PC-3 (cell line): ENCODE data around the gene RAF1. TPM values are rescaled to one million over a fixed set of nuclear protein-coding genes. Genes with fewer than 3 reads are reported as not detected.

Experiments used
- ATAC-seq: fragments of 200-7000 bp; cut with Tn5 transposase; 2 replicates; pipeline ENCODE4 v1.9.1; 2020; ENCODE audit warnings: mild to moderate bottlenecking, moderate library complexity
- BruUV-seq: library from RNA; stranded (reverse); fragments of 400-500 nt; replicated peaks from 2 replicates; lab custom pipeline; 2021; lab: Mats Ljungman, UMichigan
- CTCF ChIA-PET: fragments of 300-600 bp; sonication (Branson Sonifier 250); formaldehyde crosslinking; loops from one replicate; lab custom pipeline; 2022; ENCODE audit warnings: antibody characterized with exemption; lab: Charles Lee
- POLR2A ChIA-PET: fragments of 300-600 bp; sonication (Branson Sonifier 250); formaldehyde crosslinking; loops from one replicate; lab custom pipeline; 2022; ENCODE audit warnings: antibody characterized with exemption; ENCODE audit not compliant: unreplicated experiment; lab: Charles Lee
- DNase-seq: peaks from one replicate; pipeline ENCODE4 v3.0.0-alpha.2; 2015
- H2AFZ ChIP-seq: fragments of 300-600 bp; sonication (generic); 2 replicates; pipeline ENCODE4 v1.6.0; 2016; ENCODE audit warnings: antibody characterized with exemption, low read length
- H3F3A ChIP-seq: fragments of 300-600 bp; sonication (generic); one replicate; pipeline ENCODE4 v1.6.0; 2017; ENCODE audit warnings: antibody characterized with exemption, low read length, control low read depth, mild to moderate bottlenecking; ENCODE audit not compliant: unreplicated experiment
- H3K27ac ChIP-seq: fragments of 300-600 bp; sonication (generic); 2 replicates; pipeline ENCODE4 v1.5.1; 2016; ENCODE audit warnings: mild to moderate bottlenecking, low read length
- H3K27me3 ChIP-seq: fragments of 300-600 bp; sonication (generic); 2 replicates; pipeline ENCODE4 v1.6.1; 2016; ENCODE audit warnings: low read length, mixed read lengths
- H3K36me3 ChIP-seq: fragments of 300-600 bp; sonication (generic); 2 replicates; pipeline ENCODE4 v1.6.1; 2016; ENCODE audit warnings: low read depth, mixed run types, low read length, mixed read lengths
- H3K4me1 ChIP-seq: fragments of 300-600 bp; sonication (generic); 2 replicates; pipeline ENCODE4 v1.5.1; 2016; ENCODE audit warnings: low read length; ENCODE audit not compliant: insufficient read depth
- H3K4me2 ChIP-seq: fragments of 300-600 bp; sonication (generic); 2 replicates; pipeline ENCODE4 v1.6.0; 2016; ENCODE audit warnings: low read length
- H3K4me3 ChIP-seq: fragments of 300-600 bp; sonication (generic); 2 replicates; pipeline ENCODE4 v1.5.1; 2016; ENCODE audit warnings: mild to moderate bottlenecking, low read length, mixed read lengths
- H3K79me2 ChIP-seq: fragments of 300-600 bp; sonication (generic); 2 replicates; pipeline ENCODE4 v1.6.1; 2017; ENCODE audit warnings: low read length, mixed read lengths
- H3K9ac ChIP-seq: fragments of 300-600 bp; sonication (generic); 2 replicates; pipeline ENCODE4 v1.6.0; 2016; ENCODE audit warnings: mild to moderate bottlenecking, low read length
- H3K9me2 ChIP-seq: fragments of 300-600 bp; sonication (generic); replicated peaks from 2 replicates; pipeline ENCODE4 v1.6.1; 2016; ENCODE audit warnings: mixed run types, low read length, mixed read lengths
- H3K9me3 ChIP-seq: fragments of 300-600 bp; sonication (generic); 2 replicates; pipeline ENCODE4 v1.6.1; 2016; ENCODE audit warnings: low read length, mixed read lengths
- H4K20me1 ChIP-seq: fragments of 300-600 bp; sonication (generic); 2 replicates; pipeline ENCODE4 v1.6.1; 2016; ENCODE audit warnings: low read length, mixed read lengths
- CTCF ChIP-seq: fragments of 300-600 bp; sonication (generic); conservative IDR thresholded peaks from 2 replicates; pipeline ENCODE4 v1.5.1; 2017; ENCODE audit warnings: antibody characterized with exemption, low read depth, mild to moderate bottlenecking, low read length
- EZH2 ChIP-seq: fragments of 300-600 bp; sonication (generic); IDR thresholded peaks from one replicate; pipeline ENCODE4 v1.6.1; 2017; ENCODE audit warnings: antibody characterized with exemption, mild to moderate bottlenecking, low read length; ENCODE audit not compliant: unreplicated experiment
- EZH2phosphoT487 ChIP-seq: fragments of 300-600 bp; sonication (generic); IDR thresholded peaks from 2 replicates; pipeline ENCODE4 v1.6.1; 2018; ENCODE audit warnings: mild to moderate bottlenecking, antibody characterized with exemption, low read length, borderline replicate concordance
- intact Hi-C: fragments of 100-400 bp; cut with micrococcal nuclease; formaldehyde crosslinking; loops from 2 replicates; pipeline ENCODE4 v1.9.0; 2023
- total RNA-seq: library from RNA; depleted of rRNA; stranded (reverse); fragments of >200 nt; gene quantifications from 2 replicates; pipeline ENCODE4 v1.2.3, GENCODE V29; 2014

The RAF1 gene
- total RNA-seq, 1 experiment from 2014 or later: 130 TPM

GRCh38 chr3:12585181-12585580 lies 78.7 kb downstream of the RAF1 start:
- Histone ChIP-seq H3F3A (peaks cover 5% of the 10 kb centered on the region), H3K9me3 (no peaks in the 10 kb centered on the region), H4K20me1 (0 out of 2 replicates have a peak, but pooled peaks cover 6% of the 10 kb centered on the region), H3K36me3 (peaks cover 70% of the 10 kb centered on the region), H3K27me3 (no peaks in the 10 kb centered on the region), H3K27ac (no peak overlapping the region), H3K4me2 (no peak overlapping the region), H3K9ac (no peak overlapping the region), H3K9me2 (no peaks in the 10 kb centered on the region), H3K4me3 (no peak overlapping the region), H3K4me1 (0 out of 2 replicates have a peak, but pooled peaks cover 6% of the 10 kb centered on the region), H2AFZ (no peak overlapping the region), H3K79me2 (no peaks in the 10 kb centered on the region)
- ATAC-seq (no peak), DNase-seq (no peak)
- ChIA-PET POLR2A (no interaction called here), CTCF (no interaction called here)
- no peak for TF ChIP-seq EZH2phosphoT487
- no peak for TF ChIP-seq CTCF
- TF ChIP-seq EZH2: no peak
- intact Hi-C loops: no loop called here
- no TSS peak for BruUV-seq

- BruUV-seq: no TSS peak
- ChIA-PET CTCF (no interaction called here), POLR2A (no interaction called here)
- Histone ChIP-seq H3K4me1 (0 out of 2 replicates have a peak, but pooled peaks cover 13% of the 10 kb centered on the region), H3K9me3 (no peaks in the 10 kb centered on the region), H2AFZ (no peak overlapping the region), H3K4me2 (no peak overlapping the region), H3K9me2 (no peaks in the 10 kb centered on the region), H3K27me3 (no peaks in the 10 kb centered on the region), H3K79me2 (no peaks in the 10 kb centered on the region), H3F3A (peaks cover 5% of the 10 kb centered on the region), H3K4me3 (no peak overlapping the region), H3K27ac (no peak overlapping the region), H3K9ac (no peak overlapping the region), H4K20me1 (0 out of 2 replicates have a peak, but pooled peaks cover 6% of the 10 kb centered on the region), H3K36me3 (peaks cover 74% of the 10 kb centered on the region)
- ATAC-seq (no peak), DNase-seq (no peak)
- intact Hi-C loops: no loop called here
- TF ChIP-seq EZH2phosphoT487: no peak
- TF ChIP-seq EZH2: no peak
- TF ChIP-seq CTCF: no peak
These were observed 79.8 kb downstream of the RAF1 start for GRCh38 chr3:12584083-12584482.

- ATAC-seq (no peak), DNase-seq (no peak)
- no peaks in the 10 kb centered on the region for H3K27me3 ChIP-seq
- H3K79me2 ChIP-seq: no peaks in the 10 kb centered on the region
- H3K9me3 ChIP-seq: no peaks in the 10 kb centered on the region
- H3K4me3 ChIP-seq: no peak overlapping the region
- ChIA-PET POLR2A (no interaction called here), CTCF (no interaction called here)
- H3K9ac ChIP-seq: no peak overlapping the region
- H3K27ac ChIP-seq: no peak overlapping the region
- H3K4me2 ChIP-seq: no peak overlapping the region
- no TSS peak for BruUV-seq
- intact Hi-C loops: no loop called here
- TF ChIP-seq EZH2 (no peak), EZH2phosphoT487 (no peak), CTCF (no peak)
- H3K9me2 ChIP-seq: no peaks in the 10 kb centered on the region
- peaks cover 65% of the 10 kb centered on the region for H3K36me3 ChIP-seq
- H3K4me1 ChIP-seq: 0 out of 2 replicates have a peak, but pooled peaks cover 11% of the 10 kb centered on the region
- 0 out of 2 replicates have a peak, but pooled peaks cover 1% of the 10 kb centered on the region for H4K20me1 ChIP-seq
- peaks cover 5% of the 10 kb centered on the region for H3F3A ChIP-seq
- no peak overlapping the region for H2AFZ ChIP-seq
These were observed 80.6 kb downstream of the RAF1 start for GRCh38 chr3:12583280-12583679.
